ENCODE measurements around the gene NTSR1. TPM values are rescaled to one million over a fixed set of nuclear protein-coding genes. Genes with fewer than 3 reads are reported as not detected.

Gene NTSR1
- polyA plus RNA-seq, 4 donors: 0.34 to 1.2 TPM; not detected in 2

GRCh38 chr20:62732842-62733525 is 24.3 kb downstream of the NTSR1 start:
- DNase-seq (no peak), FAIRE-seq (no peak)
- H3K36me3 ChIP-seq (ENCODE audit: control insufficient read depth in 3 of 3, insufficient read depth in 2 of 3, low read depth in 1 of 3, low read length in 3 of 3): no peaks in the 10 kb centered on the region
- H3K9me3 ChIP-seq (ENCODE audit: control insufficient read depth in 2 of 2, insufficient read depth in 1 of 2, low read depth in 1 of 2, low read length in 1 of 2): no peaks in the 10 kb centered on the region
- H3K4me1 ChIP-seq (ENCODE audit: control insufficient read depth in 3 of 3, insufficient read depth in 2 of 3, low read depth in 1 of 3, low read length in 2 of 3): no peaks in the 10 kb centered on the region
- peaks cover 0 to 4% (median 2%) of the 10 kb centered on the region in 3 donors for H3K27me3 ChIP-seq (ENCODE audit: control insufficient read depth in 3 of 3, insufficient read depth in 3 of 3, low read length in 3 of 3)
- H3K27ac ChIP-seq (ENCODE audit: low read depth in 1 of 3, low read length in 2 of 3): no peak overlapping the region
- H3K4me3 ChIP-seq (ENCODE audit: low read depth in 1 of 3, low read length in 3 of 3): no peak overlapping the region
- 81 to 84% (median 82%) methylated on average over 27 of the region's 27 CpGs for whole genome bisulfite sequencing, 3 donors

DNA sequence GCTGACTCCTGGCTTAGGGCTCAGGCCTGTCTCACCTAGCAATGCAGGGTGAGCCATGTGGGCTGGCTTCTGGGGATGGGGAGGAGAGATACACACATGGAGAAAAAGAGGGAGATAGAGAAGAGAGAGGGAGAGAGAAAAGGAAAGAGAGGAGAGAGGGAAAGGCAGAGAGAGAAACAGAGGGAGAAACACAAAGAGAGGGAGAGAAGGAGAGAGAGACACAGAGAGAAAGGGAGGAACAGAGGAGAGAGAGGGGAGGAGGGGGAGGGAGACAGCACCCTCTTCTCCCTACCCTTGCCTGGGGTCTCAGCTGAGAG is 24.8 kb downstream of the NTSR1 start:
- FAIRE-seq: no peak
- Histone ChIP-seq H3K4me3 (ENCODE audit: low read depth in 1 of 3, low read length in 3 of 3) (no peak overlapping the region), H3K36me3 (ENCODE audit: control insufficient read depth in 3 of 3, insufficient read depth in 2 of 3, low read depth in 1 of 3, low read length in 3 of 3) (no peaks in the 10 kb centered on the region), H3K4me1 (ENCODE audit: control insufficient read depth in 3 of 3, insufficient read depth in 2 of 3, low read depth in 1 of 3, low read length in 2 of 3) (no peaks in the 10 kb centered on the region), H3K27me3 (ENCODE audit: control insufficient read depth in 3 of 3, insufficient read depth in 3 of 3, low read length in 3 of 3) (peaks cover 0 to 4% (median 2%) of the 10 kb centered on the region in 3 donors), H3K27ac (ENCODE audit: low read depth in 1 of 3, low read length in 2 of 3) (no peak overlapping the region), H3K9me3 (ENCODE audit: control insufficient read depth in 2 of 2, insufficient read depth in 1 of 2, low read depth in 1 of 2, low read length in 1 of 2) (no peaks in the 10 kb centered on the region)
- DNase-seq: no peak

DNA sequence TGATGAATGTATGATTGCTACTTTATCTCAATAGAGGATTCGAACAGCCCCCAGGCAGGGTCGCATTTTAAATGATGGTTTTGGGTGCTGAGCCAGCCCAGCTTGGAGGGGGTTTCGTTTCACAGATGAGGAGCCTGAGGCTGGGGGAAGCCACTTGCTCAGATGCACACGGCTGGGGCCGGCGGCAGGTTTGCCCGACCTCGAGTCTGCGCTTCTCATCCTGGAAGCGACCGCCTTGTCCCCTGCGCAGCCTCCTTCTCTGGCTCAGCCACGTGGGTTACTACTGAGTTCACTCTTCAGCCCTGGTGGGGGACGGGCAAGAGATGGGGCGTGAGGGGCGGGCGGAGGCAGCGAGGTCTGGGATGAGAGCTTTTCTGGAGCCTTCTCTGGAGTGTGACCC is 25.3 kb downstream of the NTSR1 start:
- Histone ChIP-seq H3K36me3 (ENCODE audit: control insufficient read depth in 3 of 3, insufficient read depth in 2 of 3, low read depth in 1 of 3, low read length in 3 of 3) (no peaks in the 10 kb centered on the region), H3K4me3 (ENCODE audit: low read depth in 1 of 3, low read length in 3 of 3) (no peak overlapping the region), H3K27ac (ENCODE audit: low read depth in 1 of 3, low read length in 2 of 3) (no peak overlapping the region), H3K9me3 (ENCODE audit: control insufficient read depth in 2 of 2, insufficient read depth in 1 of 2, low read depth in 1 of 2, low read length in 1 of 2) (no peaks in the 10 kb centered on the region), H3K27me3 (ENCODE audit: control insufficient read depth in 3 of 3, insufficient read depth in 3 of 3, low read length in 3 of 3) (peaks cover 0 to 4% (median 2%) of the 10 kb centered on the region in 3 donors), H3K4me1 (ENCODE audit: control insufficient read depth in 3 of 3, insufficient read depth in 2 of 3, low read depth in 1 of 3, low read length in 2 of 3) (no peaks in the 10 kb centered on the region)
- FAIRE-seq (no peak), DNase-seq (no peak)
- WGBS, 3 donors: 76 to 85% (median 78%) methylated on average over 14 to 18 of the region's 18 CpGs

- Histone ChIP-seq H3K27me3 (ENCODE audit: control insufficient read depth in 3 of 3, insufficient read depth in 3 of 3, low read length in 3 of 3) (peaks cover 0 to 4% (median 2%) of the 10 kb centered on the region in 3 donors), H3K36me3 (ENCODE audit: control insufficient read depth in 3 of 3, insufficient read depth in 2 of 3, low read depth in 1 of 3, low read length in 3 of 3) (no peaks in the 10 kb centered on the region), H3K27ac (ENCODE audit: low read depth in 1 of 3, low read length in 2 of 3) (no peak overlapping the region), H3K4me3 (ENCODE audit: low read depth in 1 of 3, low read length in 3 of 3) (no peak overlapping the region), H3K4me1 (ENCODE audit: control insufficient read depth in 3 of 3, insufficient read depth in 2 of 3, low read depth in 1 of 3, low read length in 2 of 3) (no peaks in the 10 kb centered on the region), H3K9me3 (ENCODE audit: control insufficient read depth in 2 of 2, insufficient read depth in 1 of 2, low read depth in 1 of 2, low read length in 1 of 2) (no peaks in the 10 kb centered on the region)
- 76 to 87% (median 79%) methylated on average over 11 of the region's 11 CpGs for WGBS, 3 donors
- FAIRE-seq (no peak), DNase-seq (no peak)
Observed at GRCh38 chr20:62734326-62734725, 25.7 kb downstream of the NTSR1 start.

DNA sequence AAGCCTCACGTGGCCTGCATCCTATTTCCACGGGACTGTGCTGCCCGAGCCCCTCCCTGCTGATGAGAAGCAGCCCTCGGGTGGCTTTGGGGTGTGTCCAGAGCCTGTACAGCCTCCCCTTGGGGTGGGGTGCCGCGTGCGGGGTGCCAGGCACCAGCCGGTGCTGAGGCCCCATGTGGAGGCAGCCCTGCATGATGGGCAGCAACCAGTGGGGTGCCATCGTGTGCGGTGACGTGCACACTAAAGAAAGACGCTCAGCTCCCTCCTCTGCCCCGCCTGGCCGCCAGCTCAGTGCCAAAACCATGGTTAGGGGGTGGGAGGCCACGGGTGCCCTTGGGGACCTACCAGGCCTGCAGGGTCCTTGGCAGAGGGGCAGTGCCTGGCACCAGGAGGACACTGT is 26.2 kb downstream of the NTSR1 start:
- Histone ChIP-seq H3K4me1 (ENCODE audit: control insufficient read depth in 3 of 3, insufficient read depth in 2 of 3, low read depth in 1 of 3, low read length in 2 of 3) (no peaks in the 10 kb centered on the region), H3K9me3 (ENCODE audit: control insufficient read depth in 2 of 2, insufficient read depth in 1 of 2, low read depth in 1 of 2, low read length in 1 of 2) (no peaks in the 10 kb centered on the region), H3K27ac (ENCODE audit: low read depth in 1 of 3, low read length in 2 of 3) (no peak overlapping the region), H3K27me3 (ENCODE audit: control insufficient read depth in 3 of 3, insufficient read depth in 3 of 3, low read length in 3 of 3) (peaks cover 0 to 4% (median 2%) of the 10 kb centered on the region in 3 donors), H3K36me3 (ENCODE audit: control insufficient read depth in 3 of 3, insufficient read depth in 2 of 3, low read depth in 1 of 3, low read length in 3 of 3) (no peaks in the 10 kb centered on the region), H3K4me3 (ENCODE audit: low read depth in 1 of 3, low read length in 3 of 3) (no peak overlapping the region)
- DNase-seq (no peak), FAIRE-seq (no peak)
- 63 to 76% (median 70%) methylated on average over 15 of the region's 15 CpGs for WGBS, 3 donors

- Histone ChIP-seq H3K36me3 (ENCODE audit: control insufficient read depth in 3 of 3, insufficient read depth in 2 of 3, low read depth in 1 of 3, low read length in 3 of 3) (no peaks in the 10 kb centered on the region), H3K4me3 (ENCODE audit: low read depth in 1 of 3, low read length in 3 of 3) (no peak overlapping the region), H3K9me3 (ENCODE audit: control insufficient read depth in 2 of 2, insufficient read depth in 1 of 2, low read depth in 1 of 2, low read length in 1 of 2) (no peaks in the 10 kb centered on the region), H3K4me1 (ENCODE audit: control insufficient read depth in 3 of 3, insufficient read depth in 2 of 3, low read depth in 1 of 3, low read length in 2 of 3) (no peaks in the 10 kb centered on the region), H3K27me3 (ENCODE audit: control insufficient read depth in 3 of 3, insufficient read depth in 3 of 3, low read length in 3 of 3) (peaks cover 0 to 4% (median 2%) of the 10 kb centered on the region in 3 donors), H3K27ac (ENCODE audit: low read depth in 1 of 3, low read length in 2 of 3) (no peak overlapping the region)
- DNase-seq (no peak), FAIRE-seq (no peak)
- 50 to 60% (median 56%) methylated on average over 19 of the region's 19 CpGs for WGBS, 3 donors
Observed at GRCh38 chr20:62735331-62735821, 26.7 kb downstream of the NTSR1 start.

DNA sequence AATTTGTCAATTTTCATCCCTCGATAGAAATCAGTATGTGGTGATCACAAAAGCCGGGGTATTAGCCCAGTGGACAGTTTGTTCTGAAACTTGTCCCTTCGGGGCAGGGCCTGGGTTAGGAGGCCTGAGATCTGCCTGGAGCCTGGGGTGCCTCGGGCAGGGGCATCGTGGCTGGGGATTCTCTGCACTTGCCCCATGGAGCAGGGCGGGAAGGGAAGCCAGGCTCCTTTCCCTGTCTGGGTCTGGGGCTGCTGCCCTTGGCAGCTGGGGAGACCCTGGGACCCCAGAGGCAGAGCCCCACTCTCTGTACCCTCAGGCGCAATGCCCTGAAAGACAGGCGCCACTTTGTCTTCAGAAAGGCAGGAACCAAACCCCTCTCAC is 27.4 kb downstream of the NTSR1 start:
- peaks cover 0 to 1% (median 0%) of the 10 kb centered on the region in 3 donors for H3K4me1 ChIP-seq (ENCODE audit: control insufficient read depth in 3 of 3, insufficient read depth in 2 of 3, low read depth in 1 of 3, low read length in 2 of 3)
- no peak overlapping the region for H3K27ac ChIP-seq (ENCODE audit: low read depth in 1 of 3, low read length in 2 of 3)
- 91 to 95% (median 93%) methylated on average over 8 of the region's 8 CpGs for WGBS, 3 donors
- FAIRE-seq: no peak
- no peaks in the 10 kb centered on the region for H3K9me3 ChIP-seq (ENCODE audit: control insufficient read depth in 2 of 2, insufficient read depth in 1 of 2, low read depth in 1 of 2, low read length in 1 of 2)
- no peaks in the 10 kb centered on the region for H3K36me3 ChIP-seq (ENCODE audit: control insufficient read depth in 3 of 3, insufficient read depth in 2 of 3, low read depth in 1 of 3, low read length in 3 of 3)
- H3K27me3 ChIP-seq (ENCODE audit: control insufficient read depth in 3 of 3, insufficient read depth in 3 of 3, low read length in 3 of 3): peaks cover 0 to 5% (median 2%) of the 10 kb centered on the region in 3 donors
- DNase-seq: no peak
- no peak overlapping the region for H3K4me3 ChIP-seq (ENCODE audit: low read depth in 1 of 3, low read length in 3 of 3)

DNA sequence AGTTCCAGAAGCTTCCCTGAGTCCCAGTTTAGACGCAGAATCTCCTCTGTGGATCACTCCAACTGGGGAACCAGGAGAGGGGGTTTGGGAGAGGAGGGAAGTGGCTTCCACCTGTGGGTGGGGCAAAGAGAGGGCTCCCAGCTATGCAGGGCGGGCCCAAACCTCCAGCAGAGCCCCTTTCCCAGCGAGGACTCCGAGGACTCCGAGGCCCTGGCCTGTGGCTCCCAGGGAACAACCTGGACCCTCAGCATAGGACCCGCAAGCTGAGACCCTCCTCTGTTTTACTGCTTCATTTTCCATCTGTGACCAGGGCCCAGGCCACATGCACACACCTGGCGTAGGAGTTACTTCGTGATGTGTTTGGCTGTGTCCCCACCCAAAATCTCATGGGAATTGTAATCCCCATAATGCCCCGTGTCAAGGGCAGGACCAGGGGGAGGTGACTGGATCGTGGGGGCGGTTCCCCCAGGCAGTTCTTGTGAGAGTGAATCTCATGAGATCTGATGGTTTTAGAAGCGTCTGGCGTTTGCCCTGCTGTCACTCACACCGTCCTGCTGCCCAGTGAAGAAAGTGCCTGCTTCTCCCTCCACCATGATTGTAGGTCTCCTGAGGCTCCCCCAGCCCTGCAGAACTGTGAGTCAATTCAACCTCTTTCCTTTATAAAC is 27.9 kb downstream of the NTSR1 start:
- Histone ChIP-seq H3K27ac (ENCODE audit: low read depth in 1 of 3, low read length in 2 of 3) (no peak overlapping the region), H3K9me3 (ENCODE audit: control insufficient read depth in 2 of 2, insufficient read depth in 1 of 2, low read depth in 1 of 2, low read length in 1 of 2) (no peaks in the 10 kb centered on the region), H3K36me3 (ENCODE audit: control insufficient read depth in 3 of 3, insufficient read depth in 2 of 3, low read depth in 1 of 3, low read length in 3 of 3) (no peaks in the 10 kb centered on the region), H3K27me3 (ENCODE audit: control insufficient read depth in 3 of 3, insufficient read depth in 3 of 3, low read length in 3 of 3) (peaks cover 0 to 6% (median 2%) of the 10 kb centered on the region in 3 donors), H3K4me1 (ENCODE audit: control insufficient read depth in 3 of 3, insufficient read depth in 2 of 3, low read depth in 1 of 3, low read length in 2 of 3) (peaks cover 0 to 3% (median 0%) of the 10 kb centered on the region in 3 donors), H3K4me3 (ENCODE audit: low read depth in 1 of 3, low read length in 3 of 3) (no peak overlapping the region)
- FAIRE-seq (no peak), DNase-seq (no peak)
- 76 to 83% (median 82%) methylated on average over 14 of the region's 14 CpGs for WGBS, 3 donors
